B cell (primary cell): Measurements from ENCODE around the gene CNPPD1. TPM values are rescaled to one million over a fixed set of nuclear protein-coding genes. Genes with fewer than 3 reads are reported as not detected.

Experiments
- ATAC-seq: fragments of 200-7000 bp; cut with Tn5 transposase; one replicate; pipeline ENCODE4 v1.10.0; 2021; ENCODE audit warnings: low read depth, mild to moderate bottlenecking, moderate number of reproducible peaks, moderate library complexity
- CTCF ChIA-PET: fragments of 350-600 bp; sonication (Branson Sonifier 250); formaldehyde crosslinking; loops from one replicate; lab custom pipeline; 2021; ENCODE audit warnings: antibody characterized with exemption, inconsistent platforms; lab: Charles Lee
- POLR2A ChIA-PET: fragments of 350-600 bp; sonication (Branson Sonifier 250); formaldehyde crosslinking; loops from one replicate; lab custom pipeline; 2021; ENCODE audit warnings: antibody characterized with exemption; lab: Charles Lee
- DNase-seq: peaks from one replicate; pipeline ENCODE4 v3.0.0; 2013
- H2AFZ ChIP-seq: 2 replicates; pipeline ENCODE4 v1.6.1; 2012; ENCODE audit warnings: mild to moderate bottlenecking, low read depth, low read length; ENCODE audit not compliant: insufficient read depth, poor library complexity, severe bottlenecking
- H3K27ac ChIP-seq, 2 donors: 1 replicate in 1 of 2; 2 replicates in 1 of 2; pipeline ENCODE4 v1.5.1; 2012 to 2013; ENCODE audit warnings: low read length in 2 of 2, mild to moderate bottlenecking in 2 of 2, moderate library complexity in 1 of 2
- H3K27me3 ChIP-seq, 4 experiments: fragments of 200-600 bp in 1 of 4; sonication (generic) in 1 of 4; replicated peaks in 1 of 4; 1 replicate in 2 of 4; 2 replicates in 2 of 4; pipeline versions ENCODE4 v1.6.1 to v1.7.0; 2013 to 2016; ENCODE audit warnings: low read length in 3 of 4, mild to moderate bottlenecking in 2 of 4, mixed read lengths in 1 of 4, moderate library complexity in 1 of 4; ENCODE audit not compliant: insufficient read depth in 4 of 4, control insufficient read depth in 3 of 4; ENCODE audit errors: control extremely low read depth in 1 of 4
- H3K36me3 ChIP-seq, 2 experiments: replicated peaks in 1 of 2; 1 replicate in 1 of 2; 2 replicates in 1 of 2; pipeline versions ENCODE4 v1.6.1 to v1.7.1; 2013; ENCODE audit warnings: low read length in 1 of 2; ENCODE audit not compliant: insufficient read depth in 2 of 2, control insufficient read depth in 1 of 2; ENCODE audit errors: control extremely low read depth in 1 of 2, extremely low read depth in 1 of 2
- H3K4me1 ChIP-seq, 2 donors: fragments of 200-600 bp in 1 of 2; sonication (generic) in 1 of 2; 1 replicate in 1 of 2; 2 replicates in 1 of 2; pipeline versions ENCODE4 v1.5.1 to v1.6.1; 2013 to 2017; ENCODE audit warnings: low read length in 2 of 2; ENCODE audit not compliant: control insufficient read depth in 2 of 2, insufficient read depth in 2 of 2
- H3K4me2 ChIP-seq: replicated peaks from 2 replicates; pipeline ENCODE3; 2012; ENCODE audit warnings: mild to moderate bottlenecking, low read depth, low read length; ENCODE audit not compliant: poor library complexity, severe bottlenecking
- H3K4me3 ChIP-seq, 5 experiments: fragments of 200-600 bp in 1 of 5; sonication (generic) in 1 of 5; 1 replicate in 3 of 5; 2 replicates in 2 of 5; pipeline versions ENCODE4 v1.5.1 to v1.7.0; 2011 to 2016; ENCODE audit warnings: low read length in 4 of 5, mild to moderate bottlenecking in 4 of 5, low read depth in 2 of 5, control low read depth in 1 of 5, moderate library complexity in 1 of 5; ENCODE audit not compliant: insufficient read depth in 1 of 5; ENCODE audit errors: control extremely low read depth in 1 of 5, extremely low read depth in 1 of 5
- H3K79me2 ChIP-seq: fragments of 200-600 bp; sonication (generic); one replicate; pipeline ENCODE4 v1.6.0; 2016; ENCODE audit warnings: low read length; ENCODE audit not compliant: control insufficient read depth, insufficient read depth
- H3K9ac ChIP-seq: fragments of 200-600 bp; sonication (generic); 2 replicates; pipeline ENCODE4 v1.6.1; 2017; ENCODE audit warnings: mild to moderate bottlenecking, low read length, moderate library complexity
- H3K9me3 ChIP-seq, 3 donors: one replicate each; pipeline versions ENCODE4 v1.6.1 to v1.7.1; 2013; ENCODE audit warnings: low read length in 2 of 3; ENCODE audit not compliant: control insufficient read depth in 2 of 3, insufficient read depth in 1 of 3; ENCODE audit errors: control extremely low read depth in 1 of 3
- H4K20me1 ChIP-seq: 2 replicates; pipeline ENCODE4 v1.6.0; 2012; ENCODE audit warnings: mild to moderate bottlenecking, low read length; ENCODE audit not compliant: insufficient read depth, control insufficient read depth, poor library complexity, severe bottlenecking
- H3K27ac Mint-ChIP-seq: one replicate; pipeline ENCODE4 v1.8.0; 2021; ENCODE audit warnings: mixed read lengths
- H3K27me3 Mint-ChIP-seq: one replicate; pipeline ENCODE4 v1.8.0; 2021; ENCODE audit warnings: mixed read lengths
- H3K4me1 Mint-ChIP-seq: one replicate; pipeline ENCODE4 v1.8.0; 2021; ENCODE audit warnings: mixed read lengths
- H3K4me3 Mint-ChIP-seq: one replicate; pipeline ENCODE4 v1.8.0; 2021; ENCODE audit warnings: mixed read lengths
- H3K9me3 Mint-ChIP-seq: one replicate; pipeline ENCODE4 v1.8.0; 2022; ENCODE audit warnings: mixed read lengths; ENCODE audit not compliant: insufficient read depth
- CTCF ChIP-seq: fragments of 200-600 bp; IDR thresholded peaks from one replicate; pipeline ENCODE4 v1.8.0; 2022; ENCODE audit warnings: antibody characterized with exemption, mild to moderate bottlenecking
- EZH2 ChIP-seq: IDR thresholded peaks from 2 replicates; pipeline ENCODE4 v1.6.1; 2012; ENCODE audit warnings: borderline replicate concordance, low read depth, mild to moderate bottlenecking, moderate library complexity, low read length; ENCODE audit not compliant: insufficient read depth, poor library complexity, severe bottlenecking
- WGBS: methylation state at CpG from one replicate; pipeline ENCODE4 v1.1.5; 2013; ENCODE audit warnings: missing lambda C conversion rate; ENCODE audit not compliant: insufficient coverage; 5-methylcytosine and 5-hydroxymethylcytosine counted together
- intact Hi-C: fragments of 100-400 bp; cut with micrococcal nuclease; formaldehyde crosslinking; loops from one replicate; pipeline ENCODE4 v1.10.0; 2022
- polyA plus RNA-seq: library from polyadenylated mRNA; depleted of rRNA; stranded (reverse); fragments of >200 nt; gene quantifications from 2 replicates; pipeline ENCODE4 v1.2.3, GENCODE V29; 2012
- total RNA-seq, 2 donors: library from RNA; stranded (reverse); fragments of 120-200 nt in 1 of 2; gene quantifications; 1 replicate in 1 of 2; 2 replicates in 1 of 2; pipeline versions ENCODE4 v1.2.3 to v1.2.4, GENCODE V29; 2013 to 2022

Gene CNPPD1
- total and polyA plus RNA-seq, 2 donors (not counting 1 experiment from before 2014, with no cell fraction given) = 150 to 159 TPM

GRCh38 chr2:219213026-219213415, 36.3 kb upstream of the CNPPD1 start:
- H3K4me2 ChIP-seq = no peak overlapping the region
- ATAC-seq (no peak), DNase-seq (no peak)
- no peak overlapping the region for H3K9ac ChIP-seq
- peaks cover 4% of the 10 kb centered on the region for H4K20me1 ChIP-seq
- H3K4me3 Mint-ChIP-seq = no peak overlapping the region
- H3K9me3 ChIP-seq = no peaks in the 10 kb centered on the region
- intact Hi-C loops = no loop called here
- no peaks in the 10 kb centered on the region for H3K79me2 ChIP-seq
- no peak overlapping the region for H3K4me3 ChIP-seq
- 97% methylated on average over 8 of the region's 8 CpGs for WGBS
- no peak overlapping the region for H3K27ac Mint-ChIP-seq
- peaks cover 22% of the 10 kb centered on the region for H3K4me1 Mint-ChIP-seq
- no peak overlapping the region for H2AFZ ChIP-seq
- ChIA-PET CTCF (interaction anchor here (1.0 to 7.3 kb wide), 6 partner anchors 39 to 82 kb away, joined by 3 to 65 read pairs (median 12); partner anchors contain the start of genes DNAJB2, NHEJ1 and SLC23A3), POLR2A (interaction anchor here (0.6 kb wide), 1 partner anchor 60 kb away, joined by 7 read pairs; no protein-coding TSS in a partner anchor)
- no peaks in the 10 kb centered on the region for H3K9me3 Mint-ChIP-seq
- H3K27me3 Mint-ChIP-seq = no peaks in the 10 kb centered on the region
- no peaks in the 10 kb centered on the region for H3K27me3 ChIP-seq
- peaks cover 9 to 15% of the 10 kb centered on the region in 2 donors for H3K4me1 ChIP-seq
- peaks cover 7 to 18% of the 10 kb centered on the region in 2 experiments for H3K36me3 ChIP-seq
- no peak overlapping the region for H3K27ac ChIP-seq
- TF ChIP-seq EZH2 = no peak
- no peak for TF ChIP-seq CTCF

DNA sequence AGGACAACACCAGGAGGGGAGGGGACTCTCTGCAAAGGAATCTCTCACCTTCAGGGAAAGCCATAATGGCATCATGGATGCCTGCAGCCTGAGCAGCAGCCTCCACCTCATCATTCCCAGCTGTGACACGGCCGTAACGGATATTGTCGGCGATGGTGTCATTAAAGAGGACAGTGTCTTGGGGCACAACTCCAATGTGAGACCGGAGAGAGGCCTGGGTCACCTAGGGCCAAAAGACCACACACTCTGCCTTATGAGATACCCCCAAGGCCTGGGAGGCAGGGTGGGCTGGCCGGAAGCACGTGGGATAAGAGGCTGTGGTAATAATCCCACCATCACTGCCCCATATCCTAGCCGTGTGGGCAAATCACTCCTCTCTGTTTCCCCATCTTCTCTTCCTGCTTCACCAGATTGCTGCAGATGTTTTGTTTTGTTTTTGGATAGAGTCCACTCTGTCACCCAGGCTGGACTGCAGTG, 34.2 kb upstream of the CNPPD1 start:
- POLR2A ChIA-PET = interaction anchor here (0.7 to 1.6 kb wide), 6 partner anchors 9 to 51 kb away, joined by 3 to 15 read pairs (median 5); partner anchors contain the start of genes CNPPD1 and NHEJ1

More for the DNA sequence above, 34.2 kb upstream of the CNPPD1 start:
- Histone ChIP-seq H3K4me2 (peak overlapping the region; percentile 40), H3K79me2 (peaks cover 6% of the 10 kb centered on the region), H3K36me3 (peaks cover 7 to 24% of the 10 kb centered on the region in 2 experiments), H3K4me1 (peaks cover 14 to 20% of the 10 kb centered on the region in 2 donors), H3K27ac (peak overlapping the region in 1 of 2 donors; percentile 18), H2AFZ (peak overlapping the region; percentile 41), H3K4me3 (no peak overlapping the region), H3K9me3 (no peaks in the 10 kb centered on the region), H3K27me3 (no peaks in the 10 kb centered on the region), H3K9ac (no peak overlapping the region), H4K20me1 (peaks cover 14% of the 10 kb centered on the region)
- DNase-seq = peak; percentile 6
- ATAC-seq = no peak
- no peaks in the 10 kb centered on the region for H3K9me3 Mint-ChIP-seq
- no peaks in the 10 kb centered on the region for H3K27me3 Mint-ChIP-seq
- peaks cover 28% of the 10 kb centered on the region for H3K4me1 Mint-ChIP-seq
- WGBS = 83% methylated on average over 1 of the region's 9 CpGs
- CTCF ChIA-PET = interaction anchor here (0.7 to 7.3 kb wide), 24 partner anchors 11 to 178 kb away, joined by 3 to 65 read pairs (median 5); partner anchors contain the start of genes ANKZF1, ATG9A, CNPPD1 and DNAJB2
- intact Hi-C loops = loop anchor here (1.0 kb wide), 2 partner anchors 40 to 51 kb away; partner anchors contain the start of gene NHEJ1
- peak overlapping the region; percentile 37 for H3K27ac Mint-ChIP-seq
- TF ChIP-seq EZH2 (no peak), CTCF (no peak)
- no peak overlapping the region for H3K4me3 Mint-ChIP-seq
